ENCODE measurements around the gene KCNAB1. TPM values are rescaled to one million over a fixed set of nuclear protein-coding genes. Genes with fewer than 3 reads are reported as not detected.

The KCNAB1 gene
- total and polyA plus RNA-seq, 2 donors (not counting 1 experiment from before 2014, with no cell fraction given), result not detected

GRCh38 chr3:156511987-156512677, 391.8 kb downstream of the KCNAB1 start:
- Histone ChIP-seq H3K27me3 (replicated peaks in 1 of 4; ENCODE audit: control extremely low read depth in 1 of 4, control insufficient read depth in 3 of 4, insufficient read depth in 4 of 4, low read length in 3 of 4) (peaks cover 0 to 4% (median 1%) of the 10 kb centered on the region in 4 experiments), H3K79me2 (ENCODE audit: control insufficient read depth, insufficient read depth, low read length) (no peaks in the 10 kb centered on the region), H3K9ac (ENCODE audit: low read length) (no peak overlapping the region), H3K4me3 (ENCODE audit: control extremely low read depth in 1 of 5, extremely low read depth in 1 of 5, insufficient read depth in 1 of 5, low read depth in 2 of 5, low read length in 4 of 5) (no peak overlapping the region), H3K4me2 (replicated peaks; ENCODE audit: low read depth, low read length, poor library complexity, severe bottlenecking) (no peak overlapping the region), H3K4me1 (ENCODE audit: control insufficient read depth in 2 of 2, insufficient read depth in 2 of 2, low read length in 2 of 2) (no peaks in the 10 kb centered on the region), H3K36me3 (replicated peaks in 1 of 2; ENCODE audit: control extremely low read depth in 1 of 2, control insufficient read depth in 1 of 2, extremely low read depth in 1 of 2, insufficient read depth in 2 of 2, low read length in 1 of 2) (no peaks in the 10 kb centered on the region), H3K9me3 (ENCODE audit: control extremely low read depth in 1 of 3, control insufficient read depth in 2 of 3, insufficient read depth in 1 of 3, low read length in 2 of 3) (no peaks in the 10 kb centered on the region), H3K27ac (ENCODE audit: low read length in 2 of 2) (no peak overlapping the region), H2AFZ (ENCODE audit: insufficient read depth, low read depth, low read length, poor library complexity, severe bottlenecking) (no peak overlapping the region), H4K20me1 (ENCODE audit: control insufficient read depth, insufficient read depth, low read length, poor library complexity, severe bottlenecking) (no peaks in the 10 kb centered on the region)
- intact Hi-C loops (cut with micrococcal nuclease), result no loop called here
- TF ChIP-seq EZH2 (IDR thresholded peaks at IDR 0.05; ENCODE audit: borderline replicate concordance, insufficient read depth, low read depth, low read length, poor library complexity, severe bottlenecking), result no peak
- TF ChIP-seq CTCF (IDR thresholded peaks at IDR 0.05), result no peak
- no peaks in the 10 kb centered on the region for H3K9me3 Mint-ChIP-seq (ENCODE audit: insufficient read depth)
- no peak for ATAC-seq (ENCODE audit: low read depth)
- no peak overlapping the region for H3K27ac Mint-ChIP-seq
- DNase-seq, result no peak
- H3K27me3 Mint-ChIP-seq, result peaks cover 11% of the 10 kb centered on the region
- H3K4me3 Mint-ChIP-seq, result no peak overlapping the region
- ChIA-PET POLR2A (no interaction called here), CTCF (interaction anchor here (0.7 to 6.2 kb wide), 7 partner anchors 21 to 652 kb away, joined by 3 to 123 read pairs (median 3); partner anchors contain the start of gene SSR3)
- H3K4me1 Mint-ChIP-seq, result no peaks in the 10 kb centered on the region
- 86% methylated on average over 1 of the region's 2 CpGs for WGBS (ENCODE audit: insufficient coverage)

- no peaks in the 10 kb centered on the region for H3K9me3 Mint-ChIP-seq (ENCODE audit: insufficient read depth)
- DNase-seq (no peak), ATAC-seq (ENCODE audit: low read depth) (no peak)
- no peaks in the 10 kb centered on the region for H3K4me1 ChIP-seq (ENCODE audit: control insufficient read depth in 2 of 2, insufficient read depth in 2 of 2, low read length in 2 of 2)
- peaks cover 11% of the 10 kb centered on the region for H3K27me3 Mint-ChIP-seq
- no peaks in the 10 kb centered on the region for H3K4me1 Mint-ChIP-seq
- H4K20me1 ChIP-seq (ENCODE audit: control insufficient read depth, insufficient read depth, low read length, poor library complexity, severe bottlenecking), result no peaks in the 10 kb centered on the region
- H3K27ac Mint-ChIP-seq, result no peak overlapping the region
- H3K4me3 ChIP-seq (ENCODE audit: control extremely low read depth in 1 of 5, extremely low read depth in 1 of 5, insufficient read depth in 1 of 5, low read depth in 2 of 5, low read length in 4 of 5), result no peak overlapping the region
- H3K9me3 ChIP-seq (ENCODE audit: control extremely low read depth in 1 of 3, control insufficient read depth in 2 of 3, insufficient read depth in 1 of 3, low read length in 2 of 3), result no peaks in the 10 kb centered on the region
- no peak overlapping the region for H3K4me2 ChIP-seq (replicated peaks; ENCODE audit: low read depth, low read length, poor library complexity, severe bottlenecking)
- POLR2A ChIA-PET, result no interaction called here
- CTCF ChIA-PET, result interaction anchor here (0.8 to 6.2 kb wide), 3 partner anchors 361 to 623 kb away, joined by 3 to 123 read pairs (median 3); no protein-coding TSS in a partner anchor
- H3K27ac ChIP-seq (ENCODE audit: low read length in 2 of 2), result no peak overlapping the region
- H3K9ac ChIP-seq (ENCODE audit: low read length), result no peak overlapping the region
- TF ChIP-seq EZH2 (IDR thresholded peaks at IDR 0.05; ENCODE audit: borderline replicate concordance, insufficient read depth, low read depth, low read length, poor library complexity, severe bottlenecking), result no peak
- TF ChIP-seq CTCF (IDR thresholded peaks at IDR 0.05), result no peak
- H3K36me3 ChIP-seq (replicated peaks in 1 of 2; ENCODE audit: control extremely low read depth in 1 of 2, control insufficient read depth in 1 of 2, extremely low read depth in 1 of 2, insufficient read depth in 2 of 2, low read length in 1 of 2), result no peaks in the 10 kb centered on the region
- WGBS (ENCODE audit: insufficient coverage), result 97% methylated on average over 4 of the region's 5 CpGs
- H2AFZ ChIP-seq (ENCODE audit: insufficient read depth, low read depth, low read length, poor library complexity, severe bottlenecking), result no peak overlapping the region
- peaks cover 0 to 4% (median 1%) of the 10 kb centered on the region in 4 experiments for H3K27me3 ChIP-seq (replicated peaks in 1 of 4; ENCODE audit: control extremely low read depth in 1 of 4, control insufficient read depth in 3 of 4, insufficient read depth in 4 of 4, low read length in 3 of 4)
- intact Hi-C loops (cut with micrococcal nuclease), result no loop called here
- no peak overlapping the region for H3K4me3 Mint-ChIP-seq
- H3K79me2 ChIP-seq (ENCODE audit: control insufficient read depth, insufficient read depth, low read length), result no peaks in the 10 kb centered on the region
These were observed 393.2 kb downstream of the KCNAB1 start for GRCh38 chr3:156513619-156514018.

All from B cell (primary cell).